Calu3 (cell line): ENCODE results near the gene TCF4. TPM values are rescaled to one million over a fixed set of nuclear protein-coding genes. Genes with fewer than 3 reads are reported as not detected.

Experiments used
- BruUV-seq: library from RNA; stranded (reverse); fragments of 400-500 nt; replicated peaks from 2 replicates; lab custom pipeline; 2021; lab: Mats Ljungman, UMichigan
- CTCF ChIA-PET: fragments of 300-600 bp; sonication (Branson Sonifier 250); formaldehyde crosslinking; loops from one replicate; lab custom pipeline; 2022; ENCODE audit warnings: antibody characterized with exemption; lab: Charles Lee
- DNase-seq: peaks from one replicate; pipeline ENCODE4 v3.0.0; 2022
- H3K27ac Mint-ChIP-seq: one replicate; pipeline ENCODE4 v1.8.0; 2022; ENCODE audit warnings: mixed read lengths; ENCODE audit not compliant: unreplicated experiment
- H3K27me3 Mint-ChIP-seq: one replicate; pipeline ENCODE4 v1.8.0; 2022; ENCODE audit warnings: mixed read lengths; ENCODE audit not compliant: unreplicated experiment
- H3K36me3 Mint-ChIP-seq: one replicate; pipeline ENCODE4 v1.8.0; 2022; ENCODE audit warnings: mild to moderate bottlenecking, moderate library complexity, mixed read lengths; ENCODE audit not compliant: insufficient read depth, unreplicated experiment
- H3K4me1 Mint-ChIP-seq: one replicate; pipeline ENCODE4 v1.8.0; 2022; ENCODE audit warnings: mild to moderate bottlenecking, low read depth, mixed read lengths; ENCODE audit not compliant: unreplicated experiment
- H3K4me3 Mint-ChIP-seq: one replicate; pipeline ENCODE4 v1.8.0; 2022; ENCODE audit warnings: mild to moderate bottlenecking, low read depth, moderate library complexity, mixed read lengths; ENCODE audit not compliant: unreplicated experiment
- H3K9me3 Mint-ChIP-seq: one replicate; pipeline ENCODE4 v1.8.0; 2022; ENCODE audit warnings: low read depth, mixed read lengths; ENCODE audit not compliant: unreplicated experiment
- CTCF ChIP-seq: fragments of 200-600 bp; IDR thresholded peaks from one replicate; pipeline ENCODE4 v1.8.0; 2022; ENCODE audit warnings: antibody characterized with exemption; ENCODE audit not compliant: unreplicated experiment
- intact Hi-C: fragments of 100-400 bp; cut with micrococcal nuclease; formaldehyde crosslinking; loops from one replicate; pipeline ENCODE4 v1.10.0; 2022; ENCODE audit not compliant: unreplicated experiment
- total RNA-seq: library from RNA; stranded (reverse); gene quantifications from 2 replicates; pipeline ENCODE4 v1.2.3, GENCODE V29; 2022

The TCF4 gene
- total RNA-seq, 1 experiment from 2014 or later: 0.21 TPM

GRCh38 chr18:55336438-55337100 lies 251.4 kb downstream of the TCF4 start:
- BruUV-seq: no TSS peak
- H3K4me3 Mint-ChIP-seq: no peak overlapping the region
- TF ChIP-seq CTCF: no peak
- no peaks in the 10 kb centered on the region for H3K36me3 Mint-ChIP-seq
- H3K27ac Mint-ChIP-seq: no peak overlapping the region
- no peak for DNase-seq
- no peaks in the 10 kb centered on the region for H3K4me1 Mint-ChIP-seq
- CTCF ChIA-PET: interaction anchor here (0.6 kb wide), 1 partner anchor 236 kb away, joined by 5 read pairs; no protein-coding TSS in a partner anchor
- intact Hi-C loops: no loop called here
- H3K27me3 Mint-ChIP-seq: no peaks in the 10 kb centered on the region
- H3K9me3 Mint-ChIP-seq: no peaks in the 10 kb centered on the region

GRCh38 chr18:55334875-55335274 lies 253.1 kb downstream of the TCF4 start:
- CTCF ChIA-PET: interaction anchor here (1.0 kb wide), 1 partner anchor 13 kb away, joined by 3 read pairs; no protein-coding TSS in a partner anchor

GRCh38 chr18:55331301-55331700 lies 256.7 kb downstream of the TCF4 start:
- Mint-ChIP-seq H3K4me1 (no peaks in the 10 kb centered on the region), H3K27me3 (no peaks in the 10 kb centered on the region), H3K4me3 (no peak overlapping the region), H3K36me3 (no peaks in the 10 kb centered on the region), H3K27ac (no peak overlapping the region), H3K9me3 (no peaks in the 10 kb centered on the region)
- no peak for TF ChIP-seq CTCF
- CTCF ChIA-PET: no interaction called here
- intact Hi-C loops: no loop called here
- DNase-seq: no peak
- BruUV-seq: no TSS peak

More at GRCh38 chr18:55334875-55335274, 253.1 kb downstream of the TCF4 start:
- Mint-ChIP-seq H3K9me3 (no peaks in the 10 kb centered on the region), H3K36me3 (no peaks in the 10 kb centered on the region), H3K27me3 (no peaks in the 10 kb centered on the region), H3K27ac (no peak overlapping the region), H3K4me3 (no peak overlapping the region), H3K4me1 (no peaks in the 10 kb centered on the region)
- no peak for DNase-seq
- BruUV-seq: no TSS peak
- intact Hi-C loops: no loop called here
- no peak for TF ChIP-seq CTCF

GRCh38 chr18:55328301-55328700 lies 259.7 kb downstream of the TCF4 start:
- Mint-ChIP-seq H3K27me3 (no peaks in the 10 kb centered on the region), H3K4me3 (no peak overlapping the region), H3K4me1 (no peaks in the 10 kb centered on the region), H3K36me3 (no peaks in the 10 kb centered on the region), H3K9me3 (no peaks in the 10 kb centered on the region), H3K27ac (no peak overlapping the region)
- intact Hi-C loops: loop anchor here (10.0 kb wide), 1 partner anchor 94 kb away; no protein-coding TSS in a partner anchor
- no peak for TF ChIP-seq CTCF
- DNase-seq: no peak
- CTCF ChIA-PET: no interaction called here
- BruUV-seq: no TSS peak
